HepG2 (cell line): ENCODE measurements around the gene PLVAP. TPM values are rescaled to one million over a fixed set of nuclear protein-coding genes. Genes with fewer than 3 reads are reported as not detected.
A peak's percentile ranks its signal among the peaks of the same experiment; 100 is the strongest.

Experiments used
- ATAC-seq: fragments of 200-7000 bp; cut with Tn5 transposase; 3 replicates; pipeline ENCODE4 v1.9.1; 2020; ENCODE audit warnings: mild to moderate bottlenecking, moderate library complexity
- BruUV-seq: library from RNA; stranded (reverse); fragments of 400-500 nt; replicated peaks from 2 replicates; lab custom pipeline; 2021; lab: Mats Ljungman, UMichigan
- CTCF ChIA-PET: fragments of 300-600 bp; formaldehyde crosslinking; extraction: SDS; loops from one replicate; lab custom pipeline; 2021; ENCODE audit warnings: low total read pairs, inconsistent platforms, low intra/inter-chr PET ratio; lab: Yijun Ruan, JAX
- POLR2A ChIA-PET: fragments of 350-600 bp; sonication (Branson Sonifier 250); formaldehyde crosslinking; loops from one replicate; lab custom pipeline; 2020; ENCODE audit warnings: antibody characterized with exemption, inconsistent platforms; lab: Yijun Ruan, JAX
- DNase-seq: peaks from one replicate; pipeline ENCODE4 v3.0.0-alpha.2; 2015; ENCODE audit warnings: low spot score
- FAIRE-seq: peaks from 3 replicates; lab custom pipeline; 2011; peaks lifted over from hg19 to GRCh38; lab: Jason Lieb, UNC
- H2AFZ ChIP-seq: one replicate; pipeline ENCODE4 v1.6.1; 2011; ENCODE audit warnings: low read length, inconsistent platforms
- H3K27ac ChIP-seq: fragments of 300-600 bp; 3 replicates; pipeline ENCODE4 v1.8.0; 2011; ENCODE audit warnings: mixed run types, mild to moderate bottlenecking, mixed read lengths, low read length, inconsistent platforms; ENCODE audit not compliant: insufficient read depth; ENCODE audit errors: extremely low read length
- H3K27me3 ChIP-seq, 2 experiments: fragments of 200-600 bp in 1 of 2; 2 replicates in 1 of 2; 3 replicates in 1 of 2; pipeline versions ENCODE4 v1.6.0 to v1.8.0; 2011; ENCODE audit warnings: low read length in 2 of 2, mild to moderate bottlenecking in 2 of 2, moderate library complexity in 2 of 2, inconsistent platforms in 1 of 2; ENCODE audit not compliant: insufficient read depth in 2 of 2, control insufficient read depth in 1 of 2
- H3K36me3 ChIP-seq, 2 experiments: fragments of 200-600 bp in 1 of 2; replicated peaks in 1 of 2; 2 replicates in 1 of 2; 3 replicates in 1 of 2; pipeline versions ENCODE4 v1.5.1 to v1.8.0; 2011; ENCODE audit warnings: low read length in 2 of 2, inconsistent platforms in 1 of 2; ENCODE audit not compliant: insufficient read depth in 2 of 2, control insufficient read depth in 1 of 2
- H3K4me1 ChIP-seq: 2 replicates; pipeline ENCODE4 v1.5.1; 2012; ENCODE audit warnings: low read length, inconsistent platforms; ENCODE audit not compliant: insufficient read depth
- H3K4me2 ChIP-seq: 2 replicates; pipeline ENCODE4 v1.6.0; 2011; ENCODE audit warnings: low read depth, low read length, inconsistent platforms
- H3K4me3 ChIP-seq, 3 experiments: fragments of 200-600 bp in 1 of 3; sonication (generic), shearing (Covaris generic) in 1 of 3; replicated peaks in 1 of 3; 2 replicates each; pipeline ENCODE4 v1.5.1; 2011 to 2016; ENCODE audit warnings: low read length in 3 of 3, inconsistent platforms in 2 of 3, low read depth in 2 of 3, mild to moderate bottlenecking in 2 of 3, control low read depth in 1 of 3, mixed read lengths in 1 of 3; ENCODE audit not compliant: insufficient read depth in 1 of 3
- H3K79me2 ChIP-seq: one replicate; pipeline ENCODE4 v1.6.1; 2011; ENCODE audit warnings: low read length, inconsistent platforms; ENCODE audit not compliant: insufficient read depth
- H3K9ac ChIP-seq: 2 replicates; pipeline ENCODE4 v1.6.0; 2011; ENCODE audit warnings: mild to moderate bottlenecking, low read depth, low read length, inconsistent platforms; ENCODE audit not compliant: insufficient read depth
- H3K9me3 ChIP-seq: 2 replicates; pipeline ENCODE4 v1.5.1; 2012; ENCODE audit warnings: mild to moderate bottlenecking, low read length
- H4K20me1 ChIP-seq: 2 replicates; pipeline ENCODE4 v1.6.0; 2011; ENCODE audit warnings: inconsistent platforms, mild to moderate bottlenecking, low read length, moderate library complexity; ENCODE audit not compliant: insufficient read depth
- AGO1 ChIP-seq: fragments of 200-400 bp; formaldehyde crosslinking; IDR thresholded peaks from 2 replicates; pipeline ENCODE4 v1.6.1; 2017; ENCODE audit warnings: mild to moderate bottlenecking, low read depth, low read length, moderate library complexity; ENCODE audit not compliant: poor library complexity, severe bottlenecking
- AGO2 ChIP-seq: fragments of 200-400 bp; formaldehyde crosslinking; optimal IDR thresholded peaks from 2 replicates; pipeline ENCODE3; 2017; ENCODE audit warnings: mild to moderate bottlenecking, low read depth, low read length, moderate library complexity
- CREM ChIP-seq, 2 experiments: sonication (generic) in 1 of 2; formaldehyde crosslinking in 1 of 2; IDR thresholded peaks; 2 replicates each; pipeline versions ENCODE4 v1.4.0 to v1.6.1; 2016 to 2020; ENCODE audit warnings: antibody characterized with exemption in 1 of 2, mild to moderate bottlenecking in 1 of 2, missing genetic modification reagents in 1 of 2
- ZNF276 ChIP-seq: sonication (generic); formaldehyde crosslinking; IDR thresholded peaks from 2 replicates; pipeline ENCODE4 v1.4.0; 2020; ENCODE audit warnings: mild to moderate bottlenecking, low read depth, missing genetic modification reagents
- ZNF543 ChIP-seq: sonication (generic); formaldehyde crosslinking; IDR thresholded peaks from 2 replicates; pipeline ENCODE4 v1.4.0; 2020; ENCODE audit warnings: mild to moderate bottlenecking, missing genetic modification reagents
- ZNF547 ChIP-seq: sonication (generic); formaldehyde crosslinking; IDR thresholded peaks from 2 replicates; pipeline ENCODE4 v1.5.1; 2020; ENCODE audit warnings: mild to moderate bottlenecking, missing genetic modification reagents
- ZNF709 ChIP-seq: sonication (generic); formaldehyde crosslinking; IDR thresholded peaks from 2 replicates; pipeline ENCODE4 v1.5.0; 2020; ENCODE audit warnings: mild to moderate bottlenecking, missing genetic modification reagents
- ZNF768 ChIP-seq: sonication (generic); formaldehyde crosslinking; IDR thresholded peaks from 2 replicates; pipeline ENCODE4 v1.4.0; 2020; ENCODE audit warnings: missing genetic modification reagents
- WGBS: methylation state at CpG from one replicate; pipeline ENCODE4 v1.1.6; 2017; ENCODE audit warnings: low lambda C conversion rate; 5-methylcytosine and 5-hydroxymethylcytosine counted together
- in situ Hi-C: cut with HindIII; loops from 2 replicates; pipeline ENCODE4 v1.10.0; 2017; ENCODE audit warnings: low pct_unique_long_range_greater_than_20kb; ENCODE audit not compliant: extremely low pct_ligation_motif_present
- intact Hi-C: fragments of 100-400 bp; cut with micrococcal nuclease; formaldehyde crosslinking; loops from one replicate; pipeline ENCODE4 v1.10.0; 2022; ENCODE audit not compliant: unreplicated experiment
- polyA plus RNA-seq, 8 experiments: library from polyadenylated mRNA; depleted of rRNA in 3 of 8; stranded (reverse) in 7 of 8; unstranded in 1 of 8; fragments of >200 nt; fragmentation: Illumina TruSeq in 4 of 8; extraction: Trizol in 4 of 8; gene quantifications; 2 replicates each; pipeline versions ENCODE4 v1.2.1 to v1.2.3, GENCODE V29; 2011 to 2016; ENCODE audit warnings: low read depth in 4 of 8, missing spikeins in 1 of 8, mixed read lengths in 1 of 8; ENCODE audit not compliant: insufficient read depth in 1 of 8
- total RNA-seq, 5 experiments: library from RNA; depleted of rRNA; stranded (reverse); fragments of >200 nt; fragmentation: Illumina TruSeq; extraction: Trizol; gene quantifications; 2 replicates each; pipeline ENCODE4 v1.2.3, GENCODE V29; 2016; ENCODE audit warnings: low read depth in 1 of 5
- TF ChIP-seq, protein P1 (sequence below): sonication (generic); formaldehyde crosslinking; IDR thresholded peaks from 2 replicates; pipeline ENCODE4 v1.4.0; 2020; ENCODE audit warnings: missing genetic modification reagents

PLVAP gene
- total and polyA plus RNA-seq, 2 of the 13 experiments (the other 11 are each of a cell fraction or from before 2014, with no cell fraction given), result 0.26 TPM; not detected in 1

GRCh38 chr19:17402982-17403855 lies 26.1 kb upstream of the PLVAP start:
- CTCF ChIA-PET, result no interaction called here
- Histone ChIP-seq H3K27me3 (no peaks in the 10 kb centered on the region; a peak in 1 of 5 replicates), H3K27ac (no peak overlapping the region), H3K4me3 (no peak overlapping the region), H3K9me3 (no peaks in the 10 kb centered on the region), H3K4me2 (no peak overlapping the region), H3K79me2 (peaks cover 33% of the 10 kb centered on the region), H4K20me1 (no peaks in the 10 kb centered on the region; the same call in 1 of the 2 replicates), H3K9ac (no peak overlapping the region), H3K4me1 (peaks cover 13% of the 10 kb centered on the region), H3K36me3 (peaks cover 0 to 8% of the 10 kb centered on the region in 2 experiments; a peak in 3 of 5 replicates), H2AFZ (no peak overlapping the region)
- ATAC-seq (no peak), DNase-seq (no peak), FAIRE-seq (no peak)
- BruUV-seq, result no TSS peak
- 86% methylated on average over 30 of the region's 36 CpGs for WGBS
- in situ Hi-C loops, result no loop called here
- TF ChIP-seq AGO1 (peak; percentile 98), AGO2 (peak; percentile 18), ZNF547 (CRISPR knock-in tag) (no peak), CREM (IDR thresholded peaks at IDR 0.05) (no peak), CREM (CRISPR knock-in tag; IDR thresholded peaks at IDR 0.05) (no peak), ZNF276 (no peak), ZNF768 (no peak), ZNF709 (CRISPR knock-in tag) (no peak), ZNF543 (CRISPR knock-in tag) (no peak)
- TF ChIP-seq, protein P1, sequence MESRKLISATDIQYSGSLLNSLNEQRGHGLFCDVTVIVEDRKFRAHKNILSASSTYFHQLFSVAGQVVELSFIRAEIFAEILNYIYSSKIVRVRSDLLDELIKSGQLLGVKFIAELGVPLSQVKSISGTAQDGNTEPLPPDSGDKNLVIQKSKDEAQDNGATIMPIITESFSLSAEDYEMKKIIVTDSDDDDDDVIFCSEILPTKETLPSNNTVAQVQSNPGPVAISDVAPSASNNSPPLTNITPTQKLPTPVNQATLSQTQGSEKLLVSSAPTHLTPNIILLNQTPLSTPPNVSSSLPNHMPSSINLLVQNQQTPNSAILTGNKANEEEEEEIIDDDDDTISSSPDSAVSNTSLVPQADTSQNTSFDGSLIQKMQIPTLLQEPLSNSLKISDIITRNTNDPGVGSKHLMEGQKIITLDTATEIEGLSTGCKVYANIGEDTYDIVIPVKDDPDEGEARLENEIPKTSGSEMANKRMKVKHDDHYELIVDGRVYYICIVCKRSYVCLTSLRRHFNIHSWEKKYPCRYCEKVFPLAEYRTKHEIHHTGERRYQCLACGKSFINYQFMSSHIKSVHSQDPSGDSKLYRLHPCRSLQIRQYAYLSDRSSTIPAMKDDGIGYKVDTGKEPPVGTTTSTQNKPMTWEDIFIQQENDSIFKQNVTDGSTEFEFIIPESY (CRISPR knock-in tag), result peak; percentile 69; the same call in 1 of the 2 replicates
- POLR2A ChIA-PET, result interaction anchor here (0.7 to 1.0 kb wide), 2 partner anchors 12 to 16 kb away, joined by 4 read pairs; partner anchors contain the start of gene MVB12A
- intact Hi-C loops, result no loop called here
